Mammary epithelial cell (primary cell): ENCODE results near the gene CIB2.

Source experiments
- CTCF ChIP-seq, 2 donors: IDR thresholded peaks in 1 of 2; conservative IDR thresholded peaks in 1 of 2; 2 replicates each; pipeline ENCODE4 v1.5.1; 2011 to 2012; ENCODE audit warnings: inconsistent platforms in 2 of 2, low read length in 2 of 2, mild to moderate bottlenecking in 2 of 2, control low read depth in 1 of 2, low read depth in 1 of 2; ENCODE audit not compliant: insufficient read depth in 1 of 2; ENCODE audit errors: extremely low read depth in 1 of 2
- EZH2 ChIP-seq: IDR thresholded peaks from 2 replicates; pipeline ENCODE4 v1.6.1; 2012; ENCODE audit warnings: low read length, inconsistent platforms, borderline replicate concordance

- no peak for TF ChIP-seq CTCF (conservative IDR thresholded peaks at IDR 0.05 in 1 of 2, IDR thresholded peaks at IDR 0.05 in 1 of 2; ENCODE audit: extremely low read depth in 1 of 2, insufficient read depth in 1 of 2, low read depth in 1 of 2, low read length in 2 of 2)
- TF ChIP-seq EZH2: no peak
These were observed 3.4 kb downstream of the CIB2 start for GRCh38 chr15:78127882-78128281.
